H9 (cell line): ENCODE measurements around the gene ARFGEF2. TPM values are rescaled to one million over a fixed set of nuclear protein-coding genes. Genes with fewer than 3 reads are reported as not detected.

ENCODE experiments used
- DNase-seq: peaks from one replicate; pipeline ENCODE4 v3.0.0-alpha.2; 2017
- H2AFZ ChIP-seq: one replicate; pipeline ENCODE4 v1.6.1; 2013; ENCODE audit warnings: mild to moderate bottlenecking, low read length, control low read depth, moderate library complexity
- H2AK5ac ChIP-seq: 2 replicates; pipeline ENCODE4 v1.6.1; 2013; ENCODE audit warnings: low read length, control low read depth, mixed read lengths; ENCODE audit not compliant: insufficient read length
- H2BK120ac ChIP-seq: one replicate; pipeline ENCODE4 v1.6.1; 2013; ENCODE audit warnings: low read depth, mild to moderate bottlenecking, low read length, control low read depth, inconsistent platforms; ENCODE audit not compliant: poor library complexity, severe bottlenecking
- H2BK12ac ChIP-seq: 2 replicates; pipeline ENCODE4 v1.6.1; 2013; ENCODE audit warnings: low read length, control low read depth, mixed read lengths, low read depth; ENCODE audit not compliant: insufficient read length
- H2BK15ac ChIP-seq: 2 replicates; pipeline ENCODE4 v1.6.1; 2013; ENCODE audit warnings: low read depth, low read length, control low read depth
- H2BK20ac ChIP-seq: one replicate; pipeline ENCODE4 v1.6.1; 2013; ENCODE audit warnings: low read depth, mild to moderate bottlenecking, low read length, control low read depth, inconsistent platforms; ENCODE audit not compliant: poor library complexity, severe bottlenecking
- H2BK5ac ChIP-seq: 2 replicates; pipeline ENCODE4 v1.6.1; 2013; ENCODE audit warnings: low read length, control low read depth, mixed read lengths; ENCODE audit not compliant: insufficient read length
- H3K14ac ChIP-seq: 2 replicates; pipeline ENCODE4 v1.6.1; 2013; ENCODE audit warnings: low read length, control low read depth; ENCODE audit not compliant: insufficient read depth
- H3K18ac ChIP-seq: 2 replicates; pipeline ENCODE4 v1.6.1; 2013; ENCODE audit warnings: low read depth, mild to moderate bottlenecking, mixed read lengths, low read length, control low read depth; ENCODE audit not compliant: insufficient read length
- H3K23ac ChIP-seq: 2 replicates; pipeline ENCODE4 v1.6.1; 2013; ENCODE audit warnings: low read length, control low read depth, mixed read lengths, low read depth; ENCODE audit not compliant: insufficient read length
- H3K23me2 ChIP-seq: 2 replicates; pipeline ENCODE4 v1.6.1; 2013; ENCODE audit warnings: low read depth, mild to moderate bottlenecking, mixed read lengths, low read length, control low read depth; ENCODE audit not compliant: insufficient read length, poor library complexity, severe bottlenecking
- H3K27ac ChIP-seq: 2 replicates; pipeline ENCODE4 v1.5.1; 2013; ENCODE audit warnings: low read length, control low read depth, mixed read lengths, low read depth; ENCODE audit not compliant: insufficient read length
- H3K27me3 ChIP-seq: 2 replicates; pipeline ENCODE4 v1.6.1; 2013; ENCODE audit warnings: low read length, control low read depth, inconsistent platforms; ENCODE audit not compliant: insufficient read depth
- H3K4ac ChIP-seq: 2 replicates; pipeline ENCODE4 v1.6.1; 2013; ENCODE audit warnings: low read depth, mild to moderate bottlenecking, control low read depth, inconsistent platforms, low read length, moderate library complexity
- H3K4me1 ChIP-seq: 2 replicates; pipeline ENCODE4 v1.6.1; 2013; ENCODE audit warnings: low read length, control low read depth, inconsistent platforms; ENCODE audit not compliant: insufficient read depth
- H3K4me2 ChIP-seq: 2 replicates; pipeline ENCODE4 v1.6.1; 2013; ENCODE audit warnings: low read length, control low read depth, mixed read lengths; ENCODE audit not compliant: insufficient read length, insufficient read depth
- H3K56ac ChIP-seq: 2 replicates; pipeline ENCODE4 v1.6.1; 2013; ENCODE audit warnings: low read depth, mild to moderate bottlenecking, mixed read lengths, low read length, control low read depth; ENCODE audit not compliant: insufficient read length
- H3K79me1 ChIP-seq: 2 replicates; pipeline ENCODE4 v1.6.1; 2013; ENCODE audit warnings: low read depth, mild to moderate bottlenecking, moderate library complexity, low read length, control low read depth, inconsistent platforms; ENCODE audit not compliant: insufficient read depth, poor library complexity, severe bottlenecking
- H3K79me2 ChIP-seq: 2 replicates; pipeline ENCODE4 v1.6.1; 2013; ENCODE audit warnings: low read length, control low read depth, inconsistent platforms; ENCODE audit not compliant: insufficient read depth
- H3K9ac ChIP-seq: 2 replicates; pipeline ENCODE4 v1.6.1; 2013; ENCODE audit warnings: low read length, control low read depth, mixed read lengths; ENCODE audit not compliant: insufficient read length; ENCODE audit errors: extremely low read depth
- H3K9me3 ChIP-seq: one replicate; pipeline ENCODE4 v1.6.1; 2013; ENCODE audit warnings: low read depth, low read length, inconsistent platforms; ENCODE audit not compliant: control insufficient read depth
- H3T11ph ChIP-seq: one replicate; pipeline ENCODE4 v1.6.1; 2013; ENCODE audit warnings: mild to moderate bottlenecking, low read length, control low read depth, inconsistent platforms
- H4K20me1 ChIP-seq: one replicate; pipeline ENCODE4 v1.6.1; 2013; ENCODE audit not compliant: control insufficient read depth, insufficient read length, insufficient read depth
- H4K5ac ChIP-seq: 2 replicates; pipeline ENCODE4 v1.6.1; 2013; ENCODE audit warnings: low read depth, mild to moderate bottlenecking, mixed read lengths, low read length, control low read depth; ENCODE audit not compliant: insufficient read length
- H4K8ac ChIP-seq: replicated peaks from 2 replicates; pipeline ENCODE4 v1.6.1; 2013; ENCODE audit warnings: low read length, control low read depth, mixed read lengths, low read depth; ENCODE audit not compliant: insufficient read length
- H4K91ac ChIP-seq: 2 replicates; pipeline ENCODE4 v1.6.1; 2013; ENCODE audit warnings: low read depth, mild to moderate bottlenecking, moderate library complexity, mixed read lengths, low read length, control low read depth; ENCODE audit not compliant: insufficient read length
- H3K27ac Mint-ChIP-seq, 3 experiments: 2 replicates in 2 of 3; 3 replicates in 1 of 3; pipeline ENCODE4 v1.8.0; 2020 to 2021; ENCODE audit warnings: mixed read lengths in 3 of 3, mild to moderate bottlenecking in 1 of 3, moderate library complexity in 1 of 3
- H3K27me3 Mint-ChIP-seq: 2 replicates; pipeline ENCODE4 v1.8.0; 2021; ENCODE audit warnings: low read depth, mild to moderate bottlenecking, moderate library complexity, mixed read lengths
- H3K36me3 Mint-ChIP-seq, 3 experiments: 2 replicates in 2 of 3; 3 replicates in 1 of 3; pipeline ENCODE4 v1.8.0; 2020 to 2021; ENCODE audit warnings: low read depth in 3 of 3, mixed read lengths in 3 of 3; ENCODE audit not compliant: insufficient read depth in 1 of 3
- H3K4me1 Mint-ChIP-seq, 2 experiments: 2 replicates each; pipeline ENCODE4 v1.8.0; 2020; ENCODE audit warnings: mixed read lengths in 2 of 2
- H3K4me3 Mint-ChIP-seq, 2 experiments: 2 replicates in 1 of 2; 3 replicates in 1 of 2; pipeline ENCODE4 v1.8.0; 2020 to 2021; ENCODE audit warnings: mild to moderate bottlenecking in 2 of 2, mixed read lengths in 2 of 2, moderate library complexity in 1 of 2
- H3K9me3 Mint-ChIP-seq, 2 experiments: 2 replicates in 1 of 2; 3 replicates in 1 of 2; pipeline ENCODE4 v1.8.0; 2020; ENCODE audit warnings: mild to moderate bottlenecking in 2 of 2, mixed read lengths in 2 of 2, moderate library complexity in 1 of 2
- WGBS: extraction: QIAGEN DNeasy Blood & Tissue Kit; methylation state at CpG from one replicate; pipeline ENCODE4 v1.1.7; 2013; ENCODE audit warnings: missing lambda C conversion rate, low lambda C conversion rate, mixed read lengths; ENCODE audit not compliant: insufficient read length; ENCODE audit errors: extremely low coverage; 5-methylcytosine and 5-hydroxymethylcytosine counted together
- total RNA-seq: library from RNA; stranded (reverse); gene quantifications from 2 replicates; pipeline ENCODE4 v1.2.1, GENCODE V29; 2021
- TF ChIP-seq, protein P1 (sequence below): fragments of 200-600 bp; sonication (generic); conservative IDR thresholded peaks from 3 replicates; pipeline ENCODE4 v1.8.0; 2021; ENCODE audit warnings: antibody characterized with exemption, mild to moderate bottlenecking

The ARFGEF2 gene
- total RNA-seq, 1 experiment from 2014 or later: 16.6 TPM

DNA sequence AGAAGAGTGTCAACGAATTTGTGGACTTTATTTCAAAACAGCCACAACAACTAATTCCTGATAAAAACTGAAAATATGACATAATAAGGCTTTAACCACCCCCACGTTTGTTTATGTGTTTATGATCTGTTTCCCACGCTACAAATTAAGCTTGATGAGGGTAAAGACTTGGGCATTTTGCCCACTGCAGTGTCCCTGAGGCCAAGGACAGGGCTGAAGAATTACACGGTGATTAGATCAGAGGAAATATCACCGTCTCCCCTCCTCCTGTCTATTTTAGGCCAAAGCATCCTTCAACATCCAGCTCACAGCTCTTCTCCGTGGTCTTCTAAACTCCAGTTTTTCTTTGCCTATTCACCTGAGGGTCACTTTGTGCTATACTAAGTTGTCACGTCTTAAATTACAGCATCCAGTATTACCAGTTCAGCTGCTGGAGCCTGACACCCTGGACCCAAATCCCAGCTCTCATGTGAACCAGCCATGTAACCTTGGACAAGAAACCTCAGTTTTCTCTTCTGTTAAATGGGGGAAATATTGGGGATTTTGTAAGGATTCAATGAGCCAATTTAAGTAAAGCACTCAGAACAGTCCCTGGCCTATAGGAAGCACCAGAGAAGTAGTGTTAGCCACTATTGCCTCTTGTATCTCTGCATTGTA, 15.2 kb upstream of the ARFGEF2 start:
- Histone ChIP-seq H3T11ph (no peak overlapping the region), H3K9me3 (peaks cover 7% of the 10 kb centered on the region), H2BK20ac (no peak overlapping the region), H3K4me2 (no peak overlapping the region), H3K56ac (no peak overlapping the region), H2AK5ac (no peak overlapping the region), H2BK15ac (no peak overlapping the region), H2AFZ (no peak overlapping the region), H2BK12ac (no peak overlapping the region), H3K9ac (no peak overlapping the region), H2BK120ac (no peak overlapping the region), H3K27ac (no peak overlapping the region), H3K23ac (no peak overlapping the region), H3K14ac (no peak overlapping the region), H3K23me2 (no peaks in the 10 kb centered on the region), H3K18ac (no peak overlapping the region), H4K8ac (no peak overlapping the region), H3K4me1 (peaks cover 4% of the 10 kb centered on the region; the same call in 1 of the 2 replicates), H2BK5ac (no peak overlapping the region), H4K20me1 (no peaks in the 10 kb centered on the region), H3K79me1 (no peaks in the 10 kb centered on the region), H4K91ac (no peak overlapping the region), H3K4ac (no peak overlapping the region), H4K5ac (no peak overlapping the region), H3K79me2 (no peaks in the 10 kb centered on the region), H3K27me3 (no peaks in the 10 kb centered on the region)
- peaks cover 32% of the 10 kb centered on the region for H3K27me3 Mint-ChIP-seq
- TF ChIP-seq, protein P1, sequence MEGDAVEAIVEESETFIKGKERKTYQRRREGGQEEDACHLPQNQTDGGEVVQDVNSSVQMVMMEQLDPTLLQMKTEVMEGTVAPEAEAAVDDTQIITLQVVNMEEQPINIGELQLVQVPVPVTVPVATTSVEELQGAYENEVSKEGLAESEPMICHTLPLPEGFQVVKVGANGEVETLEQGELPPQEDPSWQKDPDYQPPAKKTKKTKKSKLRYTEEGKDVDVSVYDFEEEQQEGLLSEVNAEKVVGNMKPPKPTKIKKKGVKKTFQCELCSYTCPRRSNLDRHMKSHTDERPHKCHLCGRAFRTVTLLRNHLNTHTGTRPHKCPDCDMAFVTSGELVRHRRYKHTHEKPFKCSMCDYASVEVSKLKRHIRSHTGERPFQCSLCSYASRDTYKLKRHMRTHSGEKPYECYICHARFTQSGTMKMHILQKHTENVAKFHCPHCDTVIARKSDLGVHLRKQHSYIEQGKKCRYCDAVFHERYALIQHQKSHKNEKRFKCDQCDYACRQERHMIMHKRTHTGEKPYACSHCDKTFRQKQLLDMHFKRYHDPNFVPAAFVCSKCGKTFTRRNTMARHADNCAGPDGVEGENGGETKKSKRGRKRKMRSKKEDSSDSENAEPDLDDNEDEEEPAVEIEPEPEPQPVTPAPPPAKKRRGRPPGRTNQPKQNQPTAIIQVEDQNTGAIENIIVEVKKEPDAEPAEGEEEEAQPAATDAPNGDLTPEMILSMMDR: no peak
- WGBS: no CpG with 5 or more reads among the region's 7 CpGs
- no peak overlapping the region for H3K27ac Mint-ChIP-seq
- DNase-seq: no peak
- H3K9me3 Mint-ChIP-seq: peaks cover 17 to 22% of the 10 kb centered on the region in 2 experiments; a peak in 4 of 5 replicates
- H3K4me1 Mint-ChIP-seq: peaks cover 7 to 11% of the 10 kb centered on the region in 2 experiments
- H3K36me3 Mint-ChIP-seq: peaks cover 0 to 6% (median 0%) of the 10 kb centered on the region in 3 experiments; a peak in 1 of 7 replicates
- no peak overlapping the region for H3K4me3 Mint-ChIP-seq
